HG03469 (cell line): Measurements from ENCODE around the gene OFD1.

Experiments
- ATAC-seq: cut with Tn5 transposase; IDR thresholded peaks from one replicate; pipeline ENCODE4 v1.9.1; 2021; ENCODE audit warnings: mild to moderate bottlenecking, moderate library complexity, moderate number of reproducible peaks; ENCODE audit not compliant: unreplicated experiment

The OFD1 gene

GRCh38 chrX:13750204-13750603 lies 15.7 kb downstream of the OFD1 start:
- no peak for ATAC-seq

- ATAC-seq, result no peak
Measured at GRCh38 chrX:13750812-13751211, 16.3 kb downstream of the OFD1 start.

GRCh38 chrX:13752141-13752540 lies 17.6 kb downstream of the OFD1 start:
- no peak for ATAC-seq

- peak; percentile 47 for ATAC-seq
Measured at GRCh38 chrX:13752646-13753045, 18.1 kb downstream of the OFD1 start.

GRCh38 chrX:13754765-13755164 lies 20.2 kb downstream of the OFD1 start:
- no peak for ATAC-seq

- ATAC-seq, result no peak
Measured at GRCh38 chrX:13755254-13755653, 20.7 kb downstream of the OFD1 start.

GRCh38 chrX:13756381-13756780 lies 21.8 kb downstream of the OFD1 start:
- ATAC-seq, result no peak

- ATAC-seq, result peak; percentile 41
Measured at GRCh38 chrX:13759152-13759718, 24.7 kb downstream of the OFD1 start.

GRCh38 chrX:13760426-13760825 lies 25.9 kb downstream of the OFD1 start:
- no peak for ATAC-seq

- no peak for ATAC-seq
Measured at GRCh38 chrX:13761606-13762414, 27.3 kb downstream of the OFD1 start.

- ATAC-seq, result no peak
Measured at GRCh38 chrX:13763489-13763888, 28.9 kb downstream of the OFD1 start.

GRCh38 chrX:13764281-13764680 lies 29.7 kb downstream of the OFD1 start:
- ATAC-seq, result no peak

GRCh38 chrX:13764765-13765164 lies 30.2 kb downstream of the OFD1 start:
- no peak for ATAC-seq

GRCh38 chrX:13768939-13769338 lies 34.4 kb downstream of the OFD1 start:
- ATAC-seq, result no peak

- no peak for ATAC-seq
Measured at GRCh38 chrX:13770013-13770535, 35.5 kb downstream of the OFD1 start.

GRCh38 chrX:13774696-13775095 lies 40.1 kb downstream of the OFD1 start:
- no peak for ATAC-seq

GRCh38 chrX:13775837-13776236 lies 41.3 kb downstream of the OFD1 start:
- ATAC-seq, result no peak

GRCh38 chrX:13776387-13776786 lies 41.8 kb downstream of the OFD1 start:
- ATAC-seq, result no peak

- no peak for ATAC-seq
Measured at GRCh38 chrX:13778916-13779315, 44.4 kb downstream of the OFD1 start.

GRCh38 chrX:13780868-13781427 lies 46.4 kb downstream of the OFD1 start:
- ATAC-seq, result no peak

- no peak for ATAC-seq
Measured at GRCh38 chrX:13786048-13786447, 51.5 kb downstream of the OFD1 start.
